HG03342 (cell line): ENCODE results near the gene TTLL9.

Experiments used
- ATAC-seq: cut with Tn5 transposase; IDR thresholded peaks from one replicate; pipeline ENCODE4 v1.9.1; 2021; ENCODE audit warnings: mild to moderate bottlenecking, moderate library complexity; ENCODE audit not compliant: unreplicated experiment

TTLL9 gene

GRCh38 chr20:31836853-31837608 is 33.4 kb upstream of the TTLL9 start:
- no peak for ATAC-seq

- no peak for ATAC-seq
Measured at GRCh38 chr20:31837896-31838397, 32.5 kb upstream of the TTLL9 start.

GRCh38 chr20:31838646-31839292 is 31.7 kb upstream of the TTLL9 start:
- no peak for ATAC-seq

- no peak for ATAC-seq
Measured at GRCh38 chr20:31839782-31840487, 30.5 kb upstream of the TTLL9 start.

GRCh38 chr20:31840906-31841816 is 29.3 kb upstream of the TTLL9 start:
- no peak for ATAC-seq

- no peak for ATAC-seq
Measured at GRCh38 chr20:31841928-31842327, 28.5 kb upstream of the TTLL9 start.

GRCh38 chr20:31842471-31843157 is 27.8 kb upstream of the TTLL9 start:
- no peak for ATAC-seq

- no peak for ATAC-seq
Measured at GRCh38 chr20:31843288-31843687, 27.1 kb upstream of the TTLL9 start.

GRCh38 chr20:31843881-31844280 is 26.6 kb upstream of the TTLL9 start:
- ATAC-seq = no peak

- ATAC-seq = no peak
Measured at GRCh38 chr20:31844737-31845299, 25.6 kb upstream of the TTLL9 start.

- no peak for ATAC-seq
Measured at GRCh38 chr20:31845300-31845863, 25.1 kb upstream of the TTLL9 start, which contains the start of gene FOXS1. Gene FOXS1 (minus strand): TSS chr20:31845604. CDS start chr20:31845542, 62 bp downstream.

- no peak for ATAC-seq
Measured at GRCh38 chr20:31846793-31847138, 23.7 kb upstream of the TTLL9 start.

GRCh38 chr20:31848088-31848999 is 22.1 kb upstream of the TTLL9 start:
- ATAC-seq = no peak

GRCh38 chr20:31849306-31849930 is 21.0 kb upstream of the TTLL9 start:
- no peak for ATAC-seq

GRCh38 chr20:31851240-31851955 is 19.0 kb upstream of the TTLL9 start:
- ATAC-seq = no peak

- no peak for ATAC-seq
Measured at GRCh38 chr20:31853481-31853880, 17.0 kb upstream of the TTLL9 start.

- no peak for ATAC-seq
Measured at GRCh38 chr20:31856516-31856915, 13.9 kb upstream of the TTLL9 start.
